Osteoblast (primary cell): ENCODE measurements around the gene PHLDA2. TPM values are rescaled to one million over a fixed set of nuclear protein-coding genes. Genes with fewer than 3 reads are reported as not detected.
A peak's percentile ranks its signal among the peaks of the same experiment; 100 is the strongest.
"Not testable (repeated sequence)": the region's sequence is repeated elsewhere in the genome, so short reads cannot be mapped to it uniquely, and the experiment has no call there.

ENCODE experiments used
- DNase-seq: peaks from one replicate; pipeline ENCODE4 v3.0.0; 2011; ENCODE audit warnings: low spot score, mixed read lengths; ENCODE audit not compliant: insufficient read length; ENCODE audit errors: missing footprints
- H2AFZ ChIP-seq: 2 replicates; pipeline ENCODE4 v1.6.0; 2011; ENCODE audit warnings: mild to moderate bottlenecking, low read length
- H3K27ac ChIP-seq: 2 replicates; pipeline ENCODE4 v1.5.1; 2011; ENCODE audit warnings: mild to moderate bottlenecking, low read depth, low read length, moderate library complexity
- H3K27me3 ChIP-seq: 2 replicates; pipeline ENCODE4 v1.6.0; 2012; ENCODE audit warnings: mild to moderate bottlenecking, control low read depth, inconsistent platforms, low read length, moderate library complexity; ENCODE audit not compliant: insufficient read depth
- H3K36me3 ChIP-seq: 2 replicates; pipeline ENCODE4 v1.5.1; 2011; ENCODE audit warnings: mild to moderate bottlenecking, low read length, control low read depth, moderate library complexity; ENCODE audit not compliant: insufficient read depth
- H3K4me1 ChIP-seq: 2 replicates; pipeline ENCODE4 v1.5.1; 2011; ENCODE audit warnings: mild to moderate bottlenecking, low read length, control low read depth, moderate library complexity; ENCODE audit not compliant: insufficient read depth
- H3K4me2 ChIP-seq: 2 replicates; pipeline ENCODE4 v1.6.0; 2011; ENCODE audit warnings: mild to moderate bottlenecking, low read length; ENCODE audit not compliant: insufficient read depth
- H3K4me3 ChIP-seq: fragments of 200-600 bp; sonication (generic); 3 replicates; pipeline ENCODE4 v1.5.1; 2012; ENCODE audit warnings: mild to moderate bottlenecking, low read length, inconsistent platforms; ENCODE audit not compliant: insufficient read depth
- H3K79me2 ChIP-seq: 2 replicates; pipeline ENCODE4 v1.6.0; 2012; ENCODE audit warnings: mild to moderate bottlenecking, low read length, control low read depth, inconsistent platforms; ENCODE audit not compliant: insufficient read depth
- H3K9me3 ChIP-seq: 2 replicates; pipeline ENCODE4 v1.5.1; 2011; ENCODE audit warnings: low read depth, low read length, control low read depth
- H4K20me1 ChIP-seq: 2 replicates; pipeline ENCODE4 v1.6.0; 2012; ENCODE audit warnings: mild to moderate bottlenecking, low read length, control low read depth; ENCODE audit not compliant: insufficient read depth
- total RNA-seq: library from RNA; depleted of rRNA; stranded (reverse); fragments of >200 nt; gene quantifications from 2 replicates; pipeline ENCODE4 v1.2.3, GENCODE V29; 2012
- TF ChIP-seq, protein P1 (sequence below): IDR thresholded peaks from 2 replicates; pipeline ENCODE4 v1.5.1; 2011; ENCODE audit warnings: mild to moderate bottlenecking, low read depth, low read length, moderate library complexity; ENCODE audit errors: extremely low read depth

The PHLDA2 gene
- total RNA-seq, 1 donor, result 2.5 TPM

DNA sequence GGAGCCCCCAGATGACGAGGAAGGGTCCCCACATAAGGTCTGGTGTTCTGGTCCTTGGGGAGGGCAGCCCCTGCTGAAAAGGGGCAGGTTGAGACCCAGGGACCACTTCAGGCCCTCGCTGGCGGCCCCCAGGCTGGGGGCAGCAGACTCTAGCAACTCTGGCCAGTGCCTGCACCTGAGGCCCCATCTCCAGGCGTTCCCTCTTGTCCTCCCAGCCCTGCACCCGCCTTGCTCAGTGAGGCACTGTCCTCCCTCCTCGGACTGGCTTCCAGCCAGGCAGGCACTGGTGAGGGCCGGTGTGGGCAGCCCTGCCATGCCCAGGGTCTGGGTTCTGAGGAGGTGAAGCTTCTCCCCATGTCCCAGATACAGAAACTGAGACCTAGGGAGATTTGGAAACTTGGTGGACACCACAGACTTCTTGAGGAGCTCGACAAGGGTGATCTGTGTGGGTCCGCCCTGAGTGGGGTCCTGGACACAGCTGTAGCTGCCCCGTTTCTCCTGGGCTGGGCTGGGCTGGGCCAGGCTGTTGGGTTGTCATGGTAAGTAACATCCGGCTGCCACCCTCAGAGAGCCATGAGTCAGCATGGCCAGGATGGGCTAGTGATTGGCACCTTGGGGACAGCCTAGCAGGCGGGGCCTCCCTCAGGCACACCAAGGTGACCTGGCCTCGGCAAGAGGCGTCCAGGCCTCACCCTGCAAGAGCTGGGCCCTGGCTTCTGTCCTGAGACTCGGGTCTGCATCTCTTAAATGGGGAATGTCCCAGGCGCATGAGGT is 11.1 kb upstream of the PHLDA2 start:
- Histone ChIP-seq H3K4me1 (peaks cover 12% of the 10 kb centered on the region), H3K4me2 (no peak overlapping the region), H3K36me3 (peaks cover 8% of the 10 kb centered on the region), H4K20me1 (peaks cover 2% of the 10 kb centered on the region), H3K27ac (peak overlapping the region; percentile 23), H2AFZ (no peak overlapping the region), H3K27me3 (no peaks in the 10 kb centered on the region), H3K4me3 (no peak overlapping the region), H3K79me2 (no peaks in the 10 kb centered on the region), H3K9me3 (peaks cover 5% of the 10 kb centered on the region)
- TF ChIP-seq, protein P1, sequence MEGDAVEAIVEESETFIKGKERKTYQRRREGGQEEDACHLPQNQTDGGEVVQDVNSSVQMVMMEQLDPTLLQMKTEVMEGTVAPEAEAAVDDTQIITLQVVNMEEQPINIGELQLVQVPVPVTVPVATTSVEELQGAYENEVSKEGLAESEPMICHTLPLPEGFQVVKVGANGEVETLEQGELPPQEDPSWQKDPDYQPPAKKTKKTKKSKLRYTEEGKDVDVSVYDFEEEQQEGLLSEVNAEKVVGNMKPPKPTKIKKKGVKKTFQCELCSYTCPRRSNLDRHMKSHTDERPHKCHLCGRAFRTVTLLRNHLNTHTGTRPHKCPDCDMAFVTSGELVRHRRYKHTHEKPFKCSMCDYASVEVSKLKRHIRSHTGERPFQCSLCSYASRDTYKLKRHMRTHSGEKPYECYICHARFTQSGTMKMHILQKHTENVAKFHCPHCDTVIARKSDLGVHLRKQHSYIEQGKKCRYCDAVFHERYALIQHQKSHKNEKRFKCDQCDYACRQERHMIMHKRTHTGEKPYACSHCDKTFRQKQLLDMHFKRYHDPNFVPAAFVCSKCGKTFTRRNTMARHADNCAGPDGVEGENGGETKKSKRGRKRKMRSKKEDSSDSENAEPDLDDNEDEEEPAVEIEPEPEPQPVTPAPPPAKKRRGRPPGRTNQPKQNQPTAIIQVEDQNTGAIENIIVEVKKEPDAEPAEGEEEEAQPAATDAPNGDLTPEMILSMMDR, result no peak
- peak; percentile 76 for DNase-seq

DNA sequence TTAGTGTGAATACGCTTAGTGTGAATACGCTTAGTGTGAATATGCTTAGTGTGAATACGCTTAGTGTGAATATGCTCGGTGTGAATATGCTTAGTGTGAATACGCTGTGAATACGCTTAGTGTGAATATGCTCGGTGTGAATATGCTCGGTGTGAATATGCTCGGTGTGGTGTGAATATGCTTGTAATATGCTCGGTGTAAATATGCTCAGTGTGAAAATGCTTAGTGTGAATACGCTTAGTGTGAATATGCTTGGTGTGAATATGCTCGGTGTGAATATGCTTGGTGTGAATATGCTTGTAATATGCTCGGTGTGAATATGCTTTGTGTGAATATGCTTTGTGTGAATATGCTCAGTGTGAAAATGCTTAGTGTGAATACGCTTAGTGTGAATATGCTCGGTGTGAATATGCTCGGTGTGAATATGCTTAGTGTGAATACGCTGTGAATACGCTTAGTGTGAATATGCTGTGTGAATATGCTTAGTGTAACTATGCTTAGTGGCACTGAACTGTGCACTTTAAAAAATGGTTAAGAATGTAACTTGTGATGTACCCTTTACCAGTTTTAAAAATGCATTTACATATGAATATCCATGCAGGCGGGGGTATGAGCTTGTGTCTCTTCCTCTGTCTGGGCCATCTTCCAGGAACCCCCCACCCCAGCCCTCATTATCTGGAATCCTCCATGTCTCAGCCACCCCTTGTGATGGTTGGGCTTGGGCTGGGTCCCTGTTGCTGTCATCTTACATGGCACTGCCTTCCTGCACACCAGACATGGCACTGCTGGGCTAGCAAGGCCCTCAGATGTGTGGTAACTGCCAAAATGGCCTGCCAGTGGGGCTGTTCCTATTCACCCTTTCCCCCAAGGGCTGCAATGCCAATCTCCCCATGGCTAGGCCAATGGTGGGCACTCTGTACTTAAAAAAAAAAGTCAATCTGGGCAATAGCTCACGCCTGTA is 9.5 kb upstream of the PHLDA2 start:
- not testable (repeated sequence) for H3K27ac ChIP-seq, H3K27me3 ChIP-seq, H2AFZ ChIP-seq, H3K36me3 ChIP-seq, H3K4me1 ChIP-seq, H3K79me2 ChIP-seq, DNase-seq, H3K9me3 ChIP-seq, H3K4me2 ChIP-seq, H3K4me3 ChIP-seq, H4K20me1 ChIP-seq

DNA sequence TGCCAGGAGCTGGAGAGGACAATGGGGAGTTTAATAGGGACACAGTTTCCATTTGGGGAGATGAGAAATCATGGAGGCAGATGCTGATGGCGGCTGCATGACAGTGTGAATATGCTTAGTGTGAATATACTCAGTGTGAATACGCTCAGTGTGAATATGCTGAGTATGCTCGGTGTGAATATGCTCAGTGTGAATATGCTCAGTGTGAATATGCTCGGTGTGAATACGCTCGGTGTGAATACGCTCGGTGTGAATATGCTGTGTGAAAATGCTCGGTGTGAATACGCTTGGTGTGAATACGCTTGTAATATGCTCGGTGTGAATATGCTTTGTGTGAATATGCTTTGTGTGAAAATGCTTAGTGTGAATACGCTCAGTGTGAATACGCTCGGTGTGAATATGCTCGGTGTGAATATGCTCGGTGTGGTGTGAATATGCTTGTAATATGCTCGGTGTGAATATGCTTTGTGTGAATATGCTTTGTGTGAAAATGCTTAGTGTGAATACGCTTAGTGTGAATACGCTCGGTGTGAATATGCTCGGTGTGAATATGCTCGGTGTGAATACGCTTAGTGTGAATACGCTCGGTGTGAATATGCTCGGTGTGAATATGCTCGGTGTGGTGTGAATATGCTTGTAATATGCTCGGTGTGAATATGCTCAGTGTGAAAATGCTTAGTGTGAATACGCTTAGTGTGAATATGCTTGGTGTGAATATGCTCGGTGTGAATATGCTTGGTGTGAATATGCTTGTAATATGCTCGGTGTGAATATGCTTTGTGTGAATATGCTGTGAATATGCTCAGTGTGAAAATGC is 8.6 kb upstream of the PHLDA2 start:
- H3K27me3 ChIP-seq, H2AFZ ChIP-seq, H3K4me2 ChIP-seq, H3K4me3 ChIP-seq, DNase-seq, H3K36me3 ChIP-seq, H3K9me3 ChIP-seq, H4K20me1 ChIP-seq, H3K79me2 ChIP-seq, H3K27ac ChIP-seq: not testable (repeated sequence)
- peaks cover 15% of the 10 kb centered on the region for H3K4me1 ChIP-seq

DNA sequence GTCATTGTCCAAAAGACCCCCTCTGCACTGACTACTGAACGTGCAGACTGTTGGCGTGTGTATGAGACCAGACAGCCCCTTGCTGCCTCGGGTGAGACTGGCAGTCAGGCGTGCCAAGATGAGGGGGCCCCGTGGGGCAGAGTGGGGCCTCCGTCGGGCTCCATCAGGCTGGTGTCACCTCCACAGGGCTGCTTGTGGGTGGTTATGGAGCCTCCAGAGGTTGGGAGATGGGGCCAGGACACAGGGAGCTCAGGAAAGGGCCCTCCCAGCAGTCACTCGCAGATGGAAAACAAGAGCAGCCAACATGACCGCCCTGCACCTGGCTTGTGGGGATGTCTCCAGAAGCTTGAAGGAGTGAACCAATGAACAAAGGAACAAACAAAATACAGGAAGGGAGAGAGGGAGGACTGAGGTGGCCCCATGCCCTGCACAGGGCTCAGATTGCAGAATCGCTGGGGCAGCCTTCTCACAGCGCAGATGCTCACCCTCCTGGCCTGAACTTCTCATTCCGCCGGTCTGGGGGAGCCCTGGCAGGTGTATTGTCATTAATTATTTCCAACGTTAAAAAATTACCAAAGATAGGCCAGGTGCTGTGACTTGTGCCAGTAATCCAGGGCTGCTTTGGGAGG is 5.5 kb upstream of the PHLDA2 start:
- Histone ChIP-seq H3K27ac (no peak overlapping the region), H3K79me2 (no peaks in the 10 kb centered on the region), H2AFZ (no peak overlapping the region), H3K4me2 (no peak overlapping the region), H3K9me3 (peaks cover 5% of the 10 kb centered on the region), H3K4me1 (peaks cover 20% of the 10 kb centered on the region), H4K20me1 (no peaks in the 10 kb centered on the region), H3K27me3 (no peaks in the 10 kb centered on the region), H3K4me3 (no peak overlapping the region), H3K36me3 (no peaks in the 10 kb centered on the region)
- TF ChIP-seq, protein P1, result no peak
- no peak for DNase-seq
